Right lung (tissue), 5 donors: ENCODE data around the gene TMEM63A. TPM values are rescaled to one million over a fixed set of nuclear protein-coding genes. Genes with fewer than 3 reads are reported as not detected.

Experiments used
- DNase-seq, 2 donors: peaks; one replicate each; pipeline ENCODE4 v3.0.0-alpha.2; 2013
- polyA plus RNA-seq, 5 donors: library from polyadenylated mRNA; unstranded; fragments of 120-200 nt; gene quantifications; one replicate each; pipeline versions ENCODE4 v1.2.1 to v1.2.3, GENCODE V29; 2013; ENCODE audit warnings: inconsistent platforms in 1 of 5, low replicate concordance in 1 of 5; ENCODE audit not compliant: insufficient read length in 5 of 5, insufficient read depth in 1 of 5

Gene TMEM63A
- polyA plus RNA-seq, 5 donors: 103 to 163 (median 110) TPM

- no peak for DNase-seq
Measured at GRCh38 chr1:225870911-225871310, 11.3 kb downstream of the TMEM63A start.

- no peak for DNase-seq
Measured at GRCh38 chr1:225868631-225869330, 13.4 kb downstream of the TMEM63A start.

GRCh38 chr1:225866981-225867380, 15.2 kb downstream of the TMEM63A start:
- no peak for DNase-seq

GRCh38 chr1:225866061-225866837, 15.9 kb downstream of the TMEM63A start:
- DNase-seq: no peak

GRCh38 chr1:225865514-225865913, 16.7 kb downstream of the TMEM63A start:
- no peak for DNase-seq

GRCh38 chr1:225863167-225863566, 19.0 kb downstream of the TMEM63A start:
- no peak for DNase-seq

GRCh38 chr1:225862581-225862950, 19.6 kb downstream of the TMEM63A start:
- DNase-seq: no peak

GRCh38 chr1:225861834-225862580, 20.2 kb downstream of the TMEM63A start:
- DNase-seq: no peak

GRCh38 chr1:225860876-225861441, 21.2 kb downstream of the TMEM63A start:
- DNase-seq: no peak

GRCh38 chr1:225860107-225860506, 22.1 kb downstream of the TMEM63A start:
- no peak for DNase-seq

- no peak for DNase-seq
Measured at GRCh38 chr1:225859151-225859550, 23.0 kb downstream of the TMEM63A start.

GRCh38 chr1:225857256-225857655, 24.9 kb downstream of the TMEM63A start:
- DNase-seq: no peak

- DNase-seq: no peak
Measured at GRCh38 chr1:225855503-225856300, 26.5 kb downstream of the TMEM63A start.

GRCh38 chr1:225853441-225853840, 28.7 kb downstream of the TMEM63A start:
- no peak for DNase-seq

GRCh38 chr1:225852413-225853124, 29.6 kb downstream of the TMEM63A start:
- DNase-seq: no peak

GRCh38 chr1:225851805-225852204, 30.4 kb downstream of the TMEM63A start:
- peak; percentile 83 to 89 for DNase-seq

- no peak for DNase-seq
Measured at GRCh38 chr1:225850370-225850769, 31.8 kb downstream of the TMEM63A start.

- no peak for DNase-seq
Measured at GRCh38 chr1:225849925-225850324, 32.3 kb downstream of the TMEM63A start.

- DNase-seq: no peak
Measured at GRCh38 chr1:225848030-225848955, 33.9 kb downstream of the TMEM63A start.

- DNase-seq: no peak
Measured at GRCh38 chr1:225847610-225848009, 34.6 kb downstream of the TMEM63A start.
